Measurements from ENCODE around the gene CLTRN.

Gene CLTRN

GRCh38 chrX:15579778-15580747, 84.5 kb downstream of the CLTRN start:
- no peak for DNase-seq

Measured in amygdala (tissue), 56 donors.